Mesendoderm (in vitro differentiated cells): ENCODE results near the gene CARMIL1.

ENCODE experiments used
- DNase-seq: peaks from one replicate; pipeline ENCODE4 v3.0.0; 2013
- H2AK5ac ChIP-seq: 2 replicates; pipeline ENCODE4 v1.6.1; 2013; ENCODE audit warnings: low read length, inconsistent platforms
- H2BK120ac ChIP-seq: 2 replicates; pipeline ENCODE4 v1.6.1; 2013; ENCODE audit warnings: low read depth, mild to moderate bottlenecking, low read length, moderate library complexity, mixed read lengths
- H2BK15ac ChIP-seq: replicated peaks from 2 replicates; pipeline ENCODE4 v1.6.1; 2013; ENCODE audit warnings: low read depth, mild to moderate bottlenecking, moderate library complexity
- H2BK5ac ChIP-seq: 2 replicates; pipeline ENCODE4 v1.6.1; 2013; ENCODE audit warnings: low read length, inconsistent platforms
- H3K18ac ChIP-seq: 2 replicates; pipeline ENCODE4 v1.6.1; 2013; ENCODE audit warnings: mild to moderate bottlenecking, low read length, mixed read lengths
- H3K23ac ChIP-seq: one replicate; pipeline ENCODE4 v1.6.1; 2013; ENCODE audit warnings: low read length
- H3K27ac ChIP-seq: 2 replicates; pipeline ENCODE4 v1.5.1; 2013; ENCODE audit warnings: low read depth, mild to moderate bottlenecking, inconsistent platforms, low read length, moderate library complexity
- H3K27me3 ChIP-seq: 2 replicates; pipeline ENCODE4 v1.6.1; 2013; ENCODE audit warnings: low read length, control low read depth, mild to moderate bottlenecking, inconsistent platforms; ENCODE audit not compliant: insufficient read depth, poor library complexity
- H3K36me3 ChIP-seq: 2 replicates; pipeline ENCODE4 v1.6.1; 2013; ENCODE audit warnings: low read length, inconsistent platforms; ENCODE audit not compliant: control insufficient read depth, insufficient read depth
- H3K4ac ChIP-seq: one replicate; pipeline ENCODE4 v1.6.1; 2013; ENCODE audit warnings: low read depth, mild to moderate bottlenecking, low read length, moderate library complexity
- H3K4me1 ChIP-seq: 2 replicates; pipeline ENCODE4 v1.6.1; 2013; ENCODE audit warnings: low read depth, low read length, inconsistent platforms; ENCODE audit not compliant: control insufficient read depth
- H3K4me2 ChIP-seq: 2 replicates; pipeline ENCODE4 v1.6.1; 2013; ENCODE audit warnings: low read length
- H3K4me3 ChIP-seq: 2 replicates; pipeline ENCODE4 v1.5.1; 2013; ENCODE audit warnings: mild to moderate bottlenecking, low read length
- H3K56ac ChIP-seq: one replicate; pipeline ENCODE4 v1.6.1; 2013; ENCODE audit warnings: low read length
- H3K79me1 ChIP-seq: 2 replicates; pipeline ENCODE4 v1.6.1; 2013; ENCODE audit warnings: low read length, inconsistent platforms
- H3K79me2 ChIP-seq: 2 replicates; pipeline ENCODE4 v1.6.1; 2013; ENCODE audit warnings: mild to moderate bottlenecking, low read length; ENCODE audit not compliant: control insufficient read depth, insufficient read depth
- H3K9ac ChIP-seq: 2 replicates; pipeline ENCODE4 v1.6.1; 2013; ENCODE audit warnings: low read length, inconsistent platforms
- H4K5ac ChIP-seq: one replicate; pipeline ENCODE4 v1.6.1; 2013; ENCODE audit warnings: low read length
- H4K8ac ChIP-seq: one replicate; pipeline ENCODE4 v1.6.1; 2013; ENCODE audit warnings: low read depth, mild to moderate bottlenecking, control low read depth, low read length, moderate library complexity
- WGBS: extraction: QIAGEN DNeasy Blood & Tissue Kit; methylation state at CpG from one replicate; pipeline ENCODE4 v1.1.7; 2013; ENCODE audit warnings: low lambda C conversion rate, missing lambda C conversion rate; ENCODE audit not compliant: insufficient coverage; ENCODE audit errors: extremely low coverage; 5-methylcytosine and 5-hydroxymethylcytosine counted together

CARMIL1 gene

GRCh38 chr6:25485821-25486534 lies 206.8 kb downstream of the CARMIL1 start:
- Histone ChIP-seq H2AK5ac (no peak overlapping the region), H3K18ac (no peak overlapping the region), H2BK15ac (no peak overlapping the region), H3K36me3 (no peaks in the 10 kb centered on the region), H3K23ac (no peak overlapping the region), H3K56ac (no peak overlapping the region), H3K4me3 (no peak overlapping the region), H3K27me3 (no peaks in the 10 kb centered on the region), H3K4ac (no peak overlapping the region), H4K5ac (no peak overlapping the region), H2BK120ac (no peak overlapping the region), H3K79me1 (no peaks in the 10 kb centered on the region), H3K4me2 (no peak overlapping the region), H4K8ac (no peak overlapping the region), H3K79me2 (no peaks in the 10 kb centered on the region), H3K9ac (no peak overlapping the region), H3K27ac (no peak overlapping the region), H3K4me1 (no peaks in the 10 kb centered on the region), H2BK5ac (no peak overlapping the region)
- WGBS: no CpG with 5 or more reads among the region's 8 CpGs
- DNase-seq: peak; percentile 38

- Histone ChIP-seq H2BK120ac (no peak overlapping the region), H3K23ac (no peak overlapping the region), H4K8ac (no peak overlapping the region), H3K4me2 (no peak overlapping the region), H3K27ac (no peak overlapping the region), H3K36me3 (no peaks in the 10 kb centered on the region), H2AK5ac (no peak overlapping the region), H3K79me1 (no peaks in the 10 kb centered on the region), H2BK5ac (no peak overlapping the region), H3K4ac (no peak overlapping the region), H3K56ac (no peak overlapping the region), H3K27me3 (no peaks in the 10 kb centered on the region), H3K9ac (no peak overlapping the region), H2BK15ac (no peak overlapping the region), H3K79me2 (no peaks in the 10 kb centered on the region), H3K4me3 (no peak overlapping the region), H3K18ac (no peak overlapping the region), H4K5ac (no peak overlapping the region), H3K4me1 (no peaks in the 10 kb centered on the region)
- no peak for DNase-seq
- 100% methylated on average over 1 of the region's 3 CpGs for WGBS
Observed at GRCh38 chr6:25486550-25486949, 207.4 kb downstream of the CARMIL1 start.

GRCh38 chr6:25487012-25487411 lies 207.8 kb downstream of the CARMIL1 start:
- Histone ChIP-seq H3K4ac (no peak overlapping the region), H3K36me3 (no peaks in the 10 kb centered on the region), H2AK5ac (no peak overlapping the region), H3K4me2 (no peak overlapping the region), H3K23ac (no peak overlapping the region), H3K79me2 (no peaks in the 10 kb centered on the region), H3K56ac (no peak overlapping the region), H3K9ac (no peak overlapping the region), H2BK5ac (no peak overlapping the region), H2BK15ac (no peak overlapping the region), H3K4me1 (no peaks in the 10 kb centered on the region), H2BK120ac (no peak overlapping the region), H3K18ac (no peak overlapping the region), H3K4me3 (no peak overlapping the region), H4K8ac (no peak overlapping the region), H3K27me3 (no peaks in the 10 kb centered on the region), H3K79me1 (no peaks in the 10 kb centered on the region), H4K5ac (no peak overlapping the region), H3K27ac (no peak overlapping the region)
- no CpG with 5 or more reads among the region's 5 CpGs for WGBS
- no peak for DNase-seq

GRCh38 chr6:25488156-25488555 lies 209.0 kb downstream of the CARMIL1 start:
- Histone ChIP-seq H3K4me1 (no peaks in the 10 kb centered on the region), H3K23ac (no peak overlapping the region), H3K4ac (no peak overlapping the region), H2AK5ac (no peak overlapping the region), H3K18ac (no peak overlapping the region), H2BK120ac (no peak overlapping the region), H2BK15ac (no peak overlapping the region), H3K56ac (no peak overlapping the region), H3K79me1 (no peaks in the 10 kb centered on the region), H3K36me3 (no peaks in the 10 kb centered on the region), H3K4me3 (no peak overlapping the region), H3K27me3 (no peaks in the 10 kb centered on the region), H2BK5ac (no peak overlapping the region), H3K4me2 (no peak overlapping the region), H3K27ac (no peak overlapping the region), H4K5ac (no peak overlapping the region), H4K8ac (no peak overlapping the region), H3K9ac (no peak overlapping the region), H3K79me2 (no peaks in the 10 kb centered on the region)
- DNase-seq: no peak
- no CpG with 5 or more reads among the region's 3 CpGs for whole genome bisulfite sequencing

GRCh38 chr6:25489399-25489798 lies 210.2 kb downstream of the CARMIL1 start:
- no peak overlapping the region for H4K8ac ChIP-seq
- no peaks in the 10 kb centered on the region for H3K4me1 ChIP-seq
- no peak overlapping the region for H3K23ac ChIP-seq
- H3K9ac ChIP-seq: no peak overlapping the region
- H2AK5ac ChIP-seq: no peak overlapping the region
- no peak overlapping the region for H3K4me3 ChIP-seq
- H3K79me2 ChIP-seq: no peaks in the 10 kb centered on the region
- no peak overlapping the region for H3K4me2 ChIP-seq
- H3K27me3 ChIP-seq: no peaks in the 10 kb centered on the region
- no peak overlapping the region for H3K27ac ChIP-seq
- no peak overlapping the region for H2BK120ac ChIP-seq
- no peak overlapping the region for H2BK5ac ChIP-seq
- DNase-seq: no peak
- no peaks in the 10 kb centered on the region for H3K36me3 ChIP-seq
- H3K79me1 ChIP-seq: no peaks in the 10 kb centered on the region
- no peak overlapping the region for H3K18ac ChIP-seq
- H2BK15ac ChIP-seq: no peak overlapping the region
- no peak overlapping the region for H3K56ac ChIP-seq
- no CpG with 5 or more reads among the region's 3 CpGs for WGBS
- H4K5ac ChIP-seq: no peak overlapping the region
- H3K4ac ChIP-seq: no peak overlapping the region
